SW 1271 (cell line): ENCODE data around the gene PRR33.

Source experiments
- DNase-seq, 2 experiments: peaks; one replicate each; lab custom pipeline; 2025; lab: John Stamatoyannopoulos, UW

PRR33 gene

GRCh38 chr11:1862588-1863351 lies 28.9 kb downstream of the PRR33 start:
- no peak for DNase-seq

- DNase-seq: no peak
Observed at GRCh38 chr11:1861435-1862411, 30.0 kb downstream of the PRR33 start.

GRCh38 chr11:1860108-1860507 lies 31.6 kb downstream of the PRR33 start:
- no peak for DNase-seq

- DNase-seq: no peak
Observed at GRCh38 chr11:1859004-1859403, 32.7 kb downstream of the PRR33 start.

- DNase-seq: no peak
Observed at GRCh38 chr11:1858576-1858975, 33.1 kb downstream of the PRR33 start.

GRCh38 chr11:1858154-1858553 lies 33.5 kb downstream of the PRR33 start:
- no peak for DNase-seq

GRCh38 chr11:1857064-1857463 lies 34.6 kb downstream of the PRR33 start:
- DNase-seq: no peak

GRCh38 chr11:1856306-1857005 lies 35.2 kb downstream of the PRR33 start:
- DNase-seq: no peak

GRCh38 chr11:1855886-1856265 lies 35.8 kb downstream of the PRR33 start:
- DNase-seq: no peak

- DNase-seq: no peak
Observed at GRCh38 chr11:1854949-1855885, 36.5 kb downstream of the PRR33 start.

- no peak for DNase-seq
Observed at GRCh38 chr11:1854132-1854948, 37.4 kb downstream of the PRR33 start.

- no peak for DNase-seq
Observed at GRCh38 chr11:1853376-1854131, 38.1 kb downstream of the PRR33 start.

- no peak for DNase-seq
Observed at GRCh38 chr11:1852877-1853276, 38.8 kb downstream of the PRR33 start, which contains the start of gene LSP1. LSP1 (plus strand) TSS chr11:1853084; CDS start chr11:1853145, 61 bp downstream.

GRCh38 chr11:1852271-1852876 lies 39.3 kb downstream of the PRR33 start:
- DNase-seq: no peak

GRCh38 chr11:1851468-1852180 lies 40.1 kb downstream of the PRR33 start:
- no peak for DNase-seq

- DNase-seq: no peak
Observed at GRCh38 chr11:1848640-1849430, 42.9 kb downstream of the PRR33 start.

GRCh38 chr11:1847926-1848639 lies 43.6 kb downstream of the PRR33 start:
- DNase-seq: no peak
